ENCODE results near the gene OCA2. TPM values are rescaled to one million over a fixed set of nuclear protein-coding genes. Genes with fewer than 3 reads are reported as not detected.

The OCA2 gene
- total and polyA plus RNA-seq, 2 of the 13 experiments (the other 11 are each of a cell fraction or from before 2014, with no cell fraction given): 0.02 to 0.05 TPM

- H3K4me2 ChIP-seq (ENCODE audit: low read depth, low read length): no peak overlapping the region
- in situ Hi-C loops (cut with HindIII; ENCODE audit: extremely low pct_ligation_motif_present, low pct_unique_long_range_greater_than_20kb): no loop called here
- peaks cover 16 to 53% of the 10 kb centered on the region in 2 experiments; a peak in 4 of 5 replicates for H3K36me3 ChIP-seq (replicated peaks in 1 of 2; ENCODE audit: control insufficient read depth in 1 of 2, insufficient read depth in 2 of 2, low read length in 2 of 2)
- H3K4me3 ChIP-seq (replicated peaks in 1 of 3; ENCODE audit: insufficient read depth in 1 of 3, low read depth in 2 of 3, low read length in 3 of 3): no peak overlapping the region
- H3K79me2 ChIP-seq (ENCODE audit: insufficient read depth, low read length): no peaks in the 10 kb centered on the region
- H2AFZ ChIP-seq (ENCODE audit: low read length): no peak overlapping the region
- no peak overlapping the region for H3K9ac ChIP-seq (ENCODE audit: insufficient read depth, low read depth, low read length)
- DNase-seq (ENCODE audit: low spot score) (no peak), FAIRE-seq (no peak), ATAC-seq (no peak)
- no peaks in the 10 kb centered on the region for H4K20me1 ChIP-seq (ENCODE audit: insufficient read depth, low read length)
- 94% methylated on average over 22 of the region's 26 CpGs for WGBS (ENCODE audit: low lambda C conversion rate)
- intact Hi-C loops (cut with micrococcal nuclease; ENCODE audit: unreplicated experiment): no loop called here
- H3K27ac ChIP-seq (ENCODE audit: extremely low read length, insufficient read depth, low read length): no peak overlapping the region
- H3K27me3 ChIP-seq (ENCODE audit: control insufficient read depth in 1 of 2, insufficient read depth in 2 of 2, low read length in 2 of 2): no peaks in the 10 kb centered on the region
- ChIA-PET POLR2A (no interaction called here), CTCF (ENCODE audit: low intra/inter-chr PET ratio, low total read pairs) (no interaction called here)
- BruUV-seq (replicated peaks): no TSS peak
- H3K4me1 ChIP-seq (ENCODE audit: insufficient read depth, low read length): no peaks in the 10 kb centered on the region
- H3K9me3 ChIP-seq (ENCODE audit: low read length): no peaks in the 10 kb centered on the region
- TF ChIP-seq ZNF501 (CRISPR knock-in tag; IDR thresholded peaks at IDR 0.05) (no peak), ZNF101 (CRISPR knock-in tag; IDR thresholded peaks at IDR 0.05; ENCODE audit: borderline replicate concordance, low read depth) (no peak), ZNF552 (CRISPR knock-in tag; IDR thresholded peaks at IDR 0.05; ENCODE audit: borderline replicate concordance) (no peak), ZNF430 (CRISPR knock-in tag; IDR thresholded peaks at IDR 0.05) (no peak), THAP7 (CRISPR knock-in tag; IDR thresholded peaks at IDR 0.05) (no peak), ZHX2 (IDR thresholded peaks at IDR 0.05; ENCODE audit: low read depth) (no peak), ZHX2 (CRISPR knock-in tag; IDR thresholded peaks at IDR 0.05; ENCODE audit: borderline replicate concordance) (no peak), NONO (IDR thresholded peaks at IDR 0.05) (no peak), NONO (CRISPR knock-in tag; conservative IDR thresholded peaks at IDR 0.05) (no peak), KLF11 (CRISPR knock-in tag; IDR thresholded peaks at IDR 0.05) (no peak)
Measured at GRCh38 chr15:28112962-28113361, 13.8 kb upstream of the OCA2 start.

Measured in HepG2 (cell line).